GM12801 (cell line): ENCODE results near the gene PTPRN.

Source experiments
- TF ChIP-seq, protein P1 (sequence below): IDR thresholded peaks from one replicate; pipeline ENCODE4 v1.5.1; 2011; ENCODE audit warnings: control low read depth; ENCODE audit not compliant: insufficient read length; ENCODE audit errors: extremely low read depth

The PTPRN gene

DNA sequence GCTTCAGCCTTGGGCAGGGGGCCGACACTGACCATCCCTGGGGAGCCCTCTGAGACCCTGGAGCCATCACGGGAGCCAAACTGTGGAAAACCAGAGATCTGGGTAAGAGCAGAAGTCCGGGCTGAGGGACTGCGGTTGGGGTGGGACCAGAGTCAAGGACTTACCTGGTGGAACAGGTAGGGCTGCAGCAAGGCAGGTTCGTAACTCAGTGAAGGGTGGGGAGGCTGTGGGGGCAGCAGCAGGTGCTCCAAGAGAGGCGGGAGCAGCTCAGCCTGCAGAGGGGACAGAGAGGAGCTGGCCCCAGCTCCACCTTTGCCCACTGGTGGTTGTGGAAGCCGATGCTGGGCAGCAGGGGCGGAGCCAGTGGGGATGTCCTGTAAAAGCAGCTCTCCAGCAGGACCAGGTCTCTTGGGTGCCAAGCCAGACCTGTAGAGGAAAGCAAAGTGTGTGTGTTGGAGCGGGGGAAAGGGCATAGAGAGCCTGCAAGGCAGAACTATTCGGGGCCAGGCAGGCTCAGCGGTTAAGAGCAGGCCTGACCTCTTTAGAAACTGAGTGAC, 6.7 kb downstream of the PTPRN start:
- TF ChIP-seq, protein P1, sequence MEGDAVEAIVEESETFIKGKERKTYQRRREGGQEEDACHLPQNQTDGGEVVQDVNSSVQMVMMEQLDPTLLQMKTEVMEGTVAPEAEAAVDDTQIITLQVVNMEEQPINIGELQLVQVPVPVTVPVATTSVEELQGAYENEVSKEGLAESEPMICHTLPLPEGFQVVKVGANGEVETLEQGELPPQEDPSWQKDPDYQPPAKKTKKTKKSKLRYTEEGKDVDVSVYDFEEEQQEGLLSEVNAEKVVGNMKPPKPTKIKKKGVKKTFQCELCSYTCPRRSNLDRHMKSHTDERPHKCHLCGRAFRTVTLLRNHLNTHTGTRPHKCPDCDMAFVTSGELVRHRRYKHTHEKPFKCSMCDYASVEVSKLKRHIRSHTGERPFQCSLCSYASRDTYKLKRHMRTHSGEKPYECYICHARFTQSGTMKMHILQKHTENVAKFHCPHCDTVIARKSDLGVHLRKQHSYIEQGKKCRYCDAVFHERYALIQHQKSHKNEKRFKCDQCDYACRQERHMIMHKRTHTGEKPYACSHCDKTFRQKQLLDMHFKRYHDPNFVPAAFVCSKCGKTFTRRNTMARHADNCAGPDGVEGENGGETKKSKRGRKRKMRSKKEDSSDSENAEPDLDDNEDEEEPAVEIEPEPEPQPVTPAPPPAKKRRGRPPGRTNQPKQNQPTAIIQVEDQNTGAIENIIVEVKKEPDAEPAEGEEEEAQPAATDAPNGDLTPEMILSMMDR: no peak

DNA sequence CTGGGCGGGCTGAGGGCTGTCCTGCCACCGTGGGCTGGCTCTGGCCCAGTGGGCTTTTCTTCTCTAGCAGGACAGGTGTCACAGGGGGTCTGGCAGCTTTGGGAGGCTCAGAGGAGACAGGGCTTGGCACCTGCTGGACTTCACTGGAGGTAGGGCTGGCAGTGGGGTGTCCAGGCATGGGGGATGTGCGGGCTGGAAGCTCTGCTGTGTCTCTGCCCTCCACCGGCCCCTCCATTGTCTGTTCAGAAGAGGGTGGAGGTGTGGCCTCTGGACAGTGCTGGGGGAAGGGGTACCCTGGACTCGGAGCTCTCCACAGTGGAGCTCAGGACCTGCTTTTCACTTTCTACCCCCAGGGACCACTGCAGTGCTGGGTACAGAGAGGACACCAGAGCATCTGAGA, 9.2 kb downstream of the PTPRN start:
- TF ChIP-seq, protein P1: no peak

DNA sequence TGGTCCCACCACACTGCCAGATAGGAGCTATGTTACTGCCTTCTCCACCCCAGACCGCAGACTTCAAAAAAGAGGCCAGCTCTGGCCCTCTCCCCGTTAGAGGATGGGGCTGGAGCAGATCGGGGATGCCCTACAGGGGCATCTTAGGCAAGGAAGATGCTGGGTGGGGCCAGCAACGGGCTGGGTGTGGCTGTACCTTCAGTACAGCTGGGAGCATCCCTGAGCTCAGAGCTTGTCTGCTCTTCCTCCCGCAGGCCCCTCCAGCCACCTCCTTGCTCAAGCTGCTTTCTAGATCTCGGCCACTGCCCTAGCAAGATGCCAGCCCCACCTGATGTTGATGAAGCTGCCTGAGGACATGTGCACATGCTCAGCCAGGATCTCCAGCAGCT, 9.8 kb downstream of the PTPRN start:
- TF ChIP-seq, protein P1: no peak

DNA sequence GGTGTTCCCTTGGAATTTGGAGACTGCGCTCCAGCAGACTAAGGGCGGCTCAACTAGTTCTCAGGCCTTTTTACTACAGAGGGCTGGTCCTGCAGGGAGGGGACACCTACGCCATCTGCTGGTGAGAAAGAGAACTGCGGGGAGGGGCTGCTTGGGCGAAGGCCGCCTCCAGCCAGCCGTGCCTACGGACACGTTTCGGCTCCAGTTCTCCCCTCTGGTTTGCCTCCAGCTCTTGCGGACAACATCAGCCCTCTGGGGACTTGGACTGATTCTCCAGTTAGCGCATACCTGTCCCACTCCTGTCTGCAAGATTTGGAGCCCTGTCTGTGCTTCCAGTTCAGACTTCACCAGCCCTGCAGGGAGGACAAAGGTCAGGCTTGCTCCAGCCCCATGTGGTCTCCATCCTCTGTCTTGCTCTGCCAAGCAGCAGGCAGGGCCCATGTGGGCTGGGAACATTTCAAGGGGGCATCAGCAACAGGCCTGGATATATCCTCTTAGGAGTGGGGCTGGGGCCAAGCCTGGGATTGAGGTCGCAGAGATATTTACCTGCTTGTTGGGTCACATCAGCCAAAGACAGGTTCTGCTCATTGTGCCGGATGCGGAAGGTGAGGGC, 10.3 kb downstream of the PTPRN start:
- TF ChIP-seq, protein P1: peak; percentile 60

DNA sequence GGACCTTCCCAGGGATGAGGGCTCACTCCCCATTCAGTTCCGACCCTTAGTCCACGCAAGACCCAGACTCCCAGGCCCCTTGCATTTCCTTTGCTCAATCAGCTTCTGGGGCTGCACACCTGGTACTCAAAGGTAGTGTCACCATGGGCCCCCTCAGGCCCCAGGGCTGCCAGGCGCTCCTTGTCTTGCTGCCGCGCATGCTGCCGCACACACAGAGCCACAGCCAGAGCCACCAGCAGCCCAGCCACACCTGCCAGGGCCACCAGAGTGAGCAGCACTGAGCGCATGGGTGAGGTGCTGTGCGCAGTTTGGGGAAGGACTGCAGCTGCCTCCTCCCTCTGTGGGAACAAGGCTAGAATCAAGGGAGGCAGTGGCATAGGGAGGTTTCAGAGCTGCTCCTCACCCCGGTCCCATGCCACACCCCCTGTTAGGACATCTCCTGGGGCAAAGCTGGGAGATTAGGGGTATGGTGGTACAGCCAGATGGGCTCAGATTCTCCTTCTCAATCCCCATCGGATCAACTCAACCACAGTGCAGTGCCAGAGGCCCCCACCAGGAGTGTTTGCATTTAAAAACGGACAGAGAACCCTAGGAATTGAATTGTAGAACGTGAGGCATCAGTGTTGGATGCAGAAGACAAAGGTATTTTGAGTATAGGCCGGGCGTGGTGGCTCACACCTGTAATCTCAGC, 11.3 kb downstream of the PTPRN start:
- TF ChIP-seq, protein P1: no peak

DNA sequence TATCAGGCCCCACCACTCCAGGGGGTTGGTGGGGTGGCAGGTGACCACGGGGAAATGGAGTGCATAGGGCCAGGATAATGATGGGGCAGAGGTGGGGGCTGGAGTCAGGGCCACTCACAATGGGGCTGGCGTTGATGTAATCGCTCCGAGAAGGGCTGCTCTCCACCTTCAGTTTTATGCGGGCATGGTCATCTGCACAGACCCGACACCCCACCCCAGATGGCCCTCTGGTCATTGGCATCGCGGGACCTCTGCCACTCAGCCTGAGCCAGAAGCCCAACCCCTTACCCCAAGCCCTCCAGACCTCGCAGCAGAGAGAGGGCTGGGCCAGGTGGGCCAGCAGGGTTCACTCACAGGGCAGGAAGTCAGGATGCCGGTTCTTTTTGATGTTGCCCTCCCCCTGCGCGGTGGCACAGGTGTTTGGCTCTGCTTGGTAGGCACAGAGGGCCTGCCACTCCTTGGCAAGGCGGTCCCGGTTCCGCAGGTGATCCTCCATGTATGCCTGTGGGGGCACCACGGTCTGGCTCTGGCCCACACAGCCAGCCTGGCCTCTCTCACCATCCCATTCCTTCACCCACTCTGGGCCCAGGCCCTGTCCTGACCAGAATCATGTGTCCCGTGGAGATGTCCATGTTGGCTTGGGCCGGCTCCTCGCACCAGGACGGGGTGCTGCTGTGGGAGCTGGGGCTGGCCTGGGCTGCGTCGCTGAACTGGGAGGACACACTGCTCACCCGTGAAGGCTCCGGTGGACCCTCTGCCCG, 12.4 kb downstream of the PTPRN start:
- TF ChIP-seq, protein P1: no peak

DNA sequence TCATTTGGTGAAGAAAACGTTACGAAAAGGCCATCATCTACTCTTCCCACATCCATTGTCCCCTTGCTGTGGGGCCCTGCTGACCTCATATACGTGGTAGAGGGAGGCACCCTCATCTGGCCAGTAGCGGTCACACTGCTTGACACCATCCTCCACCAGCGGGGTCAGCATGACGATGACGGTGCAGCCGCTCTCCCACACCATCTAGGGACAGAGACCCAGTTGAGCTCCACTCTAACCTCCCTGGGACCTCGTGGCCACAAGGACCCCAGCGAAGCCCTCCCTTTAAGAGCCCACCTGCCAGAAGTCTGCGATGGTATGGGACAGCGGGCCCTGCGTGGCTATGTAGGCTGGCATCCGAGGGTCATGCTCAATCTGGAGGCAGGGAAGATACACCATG, 13.1 kb downstream of the PTPRN start:
- TF ChIP-seq, protein P1: no peak
